KMS-11 (cell line): Measurements from ENCODE around the gene ASPRV1.

ENCODE experiments used
- H2AFZ ChIP-seq: fragments of 200-600 bp; sonication (generic); 2 replicates; pipeline ENCODE4 v1.6.1; 2016; ENCODE audit warnings: antibody characterized with exemption, mixed run types, low read depth
- H3K27ac ChIP-seq: fragments of 200-600 bp; sonication (generic); 2 replicates; pipeline ENCODE4 v1.6.1; 2016; ENCODE audit warnings: mild to moderate bottlenecking, mixed run types
- H3K27me3 ChIP-seq: fragments of 200-600 bp; sonication (generic); 2 replicates; pipeline ENCODE4 v1.6.1; 2017; ENCODE audit warnings: mild to moderate bottlenecking, low read depth, mixed run types, moderate library complexity; ENCODE audit not compliant: insufficient read depth
- H3K36me3 ChIP-seq: fragments of 200-600 bp; sonication (generic); 2 replicates; pipeline ENCODE4 v1.6.1; 2017; ENCODE audit warnings: mild to moderate bottlenecking, mixed run types; ENCODE audit not compliant: insufficient read depth
- H3K4me1 ChIP-seq: fragments of 200-600 bp; sonication (generic); 2 replicates; pipeline ENCODE4 v1.6.1; 2016; ENCODE audit warnings: mild to moderate bottlenecking, low read depth, mixed run types; ENCODE audit not compliant: poor library complexity, severe bottlenecking
- H3K4me2 ChIP-seq: fragments of 200-600 bp; sonication (generic); 2 replicates; pipeline ENCODE4 v1.7.0; 2016; ENCODE audit warnings: mild to moderate bottlenecking, mixed run types
- H3K4me3 ChIP-seq: fragments of 200-600 bp; sonication (generic); IDR thresholded peaks from 2 replicates; pipeline ENCODE4 v1.6.1; 2017; ENCODE audit warnings: low read depth, low read length, mixed read lengths; ENCODE audit not compliant: insufficient read depth
- H3K79me2 ChIP-seq: fragments of 200-600 bp; sonication (generic); 2 replicates; pipeline ENCODE4 v1.6.1; 2016; ENCODE audit warnings: low read depth, mixed run types; ENCODE audit not compliant: insufficient read depth
- H3K9ac ChIP-seq: fragments of 200-600 bp; sonication (generic); 2 replicates; pipeline ENCODE4 v1.6.1; 2016; ENCODE audit warnings: mild to moderate bottlenecking, mixed run types
- H4K20me1 ChIP-seq: fragments of 200-600 bp; sonication (generic); 2 replicates; pipeline ENCODE4 v1.6.1; 2016; ENCODE audit warnings: mild to moderate bottlenecking, mixed run types; ENCODE audit not compliant: insufficient read depth
- CTCF ChIP-seq: fragments of 200-600 bp; sonication (generic); conservative IDR thresholded peaks from 2 replicates; pipeline ENCODE4 v1.6.1; 2017; ENCODE audit warnings: low read depth, mild to moderate bottlenecking, antibody characterized with exemption, low read length, moderate library complexity, mixed read lengths

The ASPRV1 gene

GRCh38 chr2:69959425-69959824 lies 2.0 kb downstream of the ASPRV1 start:
- no peaks in the 10 kb centered on the region for H3K79me2 ChIP-seq
- peaks cover 4% of the 10 kb centered on the region for H3K4me1 ChIP-seq
- H3K9ac ChIP-seq, result no peak overlapping the region
- no peak overlapping the region for H3K4me2 ChIP-seq
- H3K4me3 ChIP-seq, result no peak overlapping the region
- TF ChIP-seq CTCF, result no peak
- no peaks in the 10 kb centered on the region for H3K36me3 ChIP-seq
- H2AFZ ChIP-seq, result no peak overlapping the region
- H4K20me1 ChIP-seq, result no peaks in the 10 kb centered on the region
- no peaks in the 10 kb centered on the region for H3K27me3 ChIP-seq
- H3K27ac ChIP-seq, result no peak overlapping the region

GRCh38 chr2:69958480-69958879 lies 3.0 kb downstream of the ASPRV1 start:
- Histone ChIP-seq H3K79me2 (no peaks in the 10 kb centered on the region), H3K4me3 (no peak overlapping the region), H3K36me3 (no peaks in the 10 kb centered on the region), H3K4me2 (no peak overlapping the region), H3K4me1 (peaks cover 4% of the 10 kb centered on the region), H2AFZ (no peak overlapping the region), H4K20me1 (no peaks in the 10 kb centered on the region), H3K27me3 (no peaks in the 10 kb centered on the region), H3K9ac (no peak overlapping the region), H3K27ac (no peak overlapping the region)
- TF ChIP-seq CTCF, result no peak

GRCh38 chr2:69957965-69958364 lies 3.5 kb downstream of the ASPRV1 start:
- Histone ChIP-seq H3K4me2 (no peak overlapping the region), H3K36me3 (no peaks in the 10 kb centered on the region), H3K27me3 (no peaks in the 10 kb centered on the region), H3K4me1 (peaks cover 4% of the 10 kb centered on the region), H4K20me1 (no peaks in the 10 kb centered on the region), H3K4me3 (no peak overlapping the region), H3K27ac (no peak overlapping the region), H2AFZ (peak overlapping the region; percentile 20; the same call in 1 of the 2 replicates), H3K9ac (no peak overlapping the region), H3K79me2 (no peaks in the 10 kb centered on the region)
- no peak for TF ChIP-seq CTCF

- Histone ChIP-seq H4K20me1 (no peaks in the 10 kb centered on the region), H3K79me2 (no peaks in the 10 kb centered on the region), H3K36me3 (no peaks in the 10 kb centered on the region), H3K27me3 (no peaks in the 10 kb centered on the region), H3K4me2 (no peak overlapping the region), H3K9ac (no peak overlapping the region), H3K4me3 (no peak overlapping the region), H3K27ac (no peak overlapping the region), H3K4me1 (peaks cover 4% of the 10 kb centered on the region), H2AFZ (no peak overlapping the region)
- no peak for TF ChIP-seq CTCF
Observed at GRCh38 chr2:69956475-69956979, 4.9 kb downstream of the ASPRV1 start.
